Femur (tissue), 1 donor: Measurements from ENCODE around the gene MBTPS1.

Experiments used
- DNase-seq: peaks from one replicate; pipeline ENCODE4 v3.0.0-alpha.2; 2017

MBTPS1 gene

GRCh38 chr16:84095466-84095865 is 21.3 kb downstream of the MBTPS1 start:
- no peak for DNase-seq

- DNase-seq, result no peak
Observed at GRCh38 chr16:84093879-84094270, 22.9 kb downstream of the MBTPS1 start.

- DNase-seq, result no peak
Observed at GRCh38 chr16:84093120-84093878, 23.4 kb downstream of the MBTPS1 start.

GRCh38 chr16:84091460-84091859 is 25.3 kb downstream of the MBTPS1 start:
- no peak for DNase-seq

GRCh38 chr16:84090211-84090610 is 26.5 kb downstream of the MBTPS1 start:
- no peak for DNase-seq

DNA sequence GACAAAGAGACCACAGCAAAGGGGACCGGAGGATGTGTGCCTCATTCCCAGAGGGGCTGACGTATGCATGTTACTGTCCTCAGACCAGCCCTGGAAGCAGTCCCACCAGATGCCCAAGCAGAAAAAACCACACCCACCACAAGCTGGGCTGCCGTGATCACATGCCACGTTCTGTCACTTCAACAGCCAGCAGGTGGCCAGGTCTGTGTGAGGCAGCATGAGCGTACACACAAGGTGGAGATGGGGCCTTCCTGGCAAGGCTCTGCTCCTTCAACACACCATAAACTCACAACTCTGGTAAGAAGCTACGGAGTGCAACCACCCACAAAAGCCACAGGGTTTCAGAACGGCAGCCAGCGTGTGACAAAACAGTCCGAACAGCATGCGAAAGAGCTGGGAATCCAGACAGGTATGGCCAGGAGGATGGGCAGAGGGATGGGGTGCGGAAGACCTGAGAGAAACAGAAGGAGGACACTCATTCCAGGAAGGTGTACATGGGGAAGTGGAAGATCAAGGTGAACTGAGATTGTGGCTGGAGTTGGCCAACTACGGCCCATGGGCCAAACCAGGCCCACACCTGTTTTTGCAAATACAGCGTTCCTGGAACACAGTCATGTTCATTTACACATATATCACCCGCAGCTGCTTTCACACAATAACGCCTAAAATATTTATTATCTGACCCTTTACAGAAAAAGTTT is 27.9 kb downstream of the MBTPS1 start:
- DNase-seq, result peak; percentile 47

- no peak for DNase-seq
Observed at GRCh38 chr16:84087466-84088151, 29.1 kb downstream of the MBTPS1 start.

DNA sequence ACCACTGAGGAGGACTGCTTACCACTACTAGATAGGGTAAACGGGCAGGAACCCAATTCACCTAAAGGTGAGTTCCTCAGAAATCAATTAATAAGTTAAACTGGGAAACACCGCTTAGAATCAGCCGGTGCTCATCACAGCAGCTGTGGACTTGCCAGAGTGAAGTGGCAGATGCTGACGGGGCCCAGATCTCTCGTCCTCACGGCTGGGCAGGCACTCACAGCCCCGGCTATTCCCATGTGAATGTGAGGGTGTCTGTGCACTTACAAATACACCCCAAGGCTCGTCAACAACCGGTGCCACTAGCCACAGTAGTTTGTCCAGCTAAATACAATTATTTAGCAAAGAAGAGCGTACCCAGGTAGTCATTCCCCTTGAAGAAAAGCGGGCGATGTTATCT is 29.7 kb downstream of the MBTPS1 start:
- no peak for DNase-seq

DNA sequence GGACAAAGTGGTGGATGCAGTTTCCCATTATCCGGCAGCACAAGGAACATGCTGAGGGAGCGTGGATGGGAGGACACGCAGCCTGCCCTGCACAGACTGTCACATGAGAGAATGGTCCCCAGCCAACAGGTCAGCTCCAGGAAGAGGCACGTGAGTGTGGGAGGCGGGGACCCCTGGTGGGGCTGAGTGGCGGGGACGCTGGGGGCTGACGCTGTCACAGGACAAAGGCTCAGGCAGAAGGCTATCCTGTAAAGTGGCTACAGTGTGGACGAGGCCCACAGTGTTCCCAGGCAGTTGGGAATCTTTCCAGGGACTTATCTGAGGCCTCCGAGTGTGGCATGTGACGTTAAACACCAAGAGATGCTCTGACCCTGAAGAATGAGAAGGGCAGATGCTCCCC is 30.4 kb downstream of the MBTPS1 start:
- DNase-seq, result no peak

DNA sequence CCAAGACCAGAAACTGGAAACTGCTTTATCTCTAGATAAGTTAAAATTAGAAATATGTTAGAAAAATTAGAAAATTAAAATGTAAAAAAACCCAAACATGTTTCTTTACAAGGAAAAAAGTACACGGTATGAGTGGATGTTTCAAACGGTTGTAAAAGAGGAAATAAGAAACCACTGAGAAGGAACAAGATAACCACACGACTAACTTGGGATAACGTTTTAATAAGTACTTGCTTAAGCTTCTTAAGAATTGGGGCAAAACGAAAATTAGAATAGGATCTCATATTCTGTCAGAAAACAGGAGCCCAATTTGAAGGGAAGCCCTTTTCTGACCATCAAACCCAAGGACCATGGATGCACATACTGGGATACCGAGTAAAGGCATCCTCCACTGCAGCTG is 31.0 kb downstream of the MBTPS1 start:
- DNase-seq, result no peak

GRCh38 chr16:84085271-84085667 is 31.5 kb downstream of the MBTPS1 start:
- DNase-seq, result no peak

GRCh38 chr16:84084570-84085270 is 32.0 kb downstream of the MBTPS1 start:
- peak; percentile 41 for DNase-seq

- no peak for DNase-seq
Observed at GRCh38 chr16:84082835-84083569, 33.7 kb downstream of the MBTPS1 start.

DNA sequence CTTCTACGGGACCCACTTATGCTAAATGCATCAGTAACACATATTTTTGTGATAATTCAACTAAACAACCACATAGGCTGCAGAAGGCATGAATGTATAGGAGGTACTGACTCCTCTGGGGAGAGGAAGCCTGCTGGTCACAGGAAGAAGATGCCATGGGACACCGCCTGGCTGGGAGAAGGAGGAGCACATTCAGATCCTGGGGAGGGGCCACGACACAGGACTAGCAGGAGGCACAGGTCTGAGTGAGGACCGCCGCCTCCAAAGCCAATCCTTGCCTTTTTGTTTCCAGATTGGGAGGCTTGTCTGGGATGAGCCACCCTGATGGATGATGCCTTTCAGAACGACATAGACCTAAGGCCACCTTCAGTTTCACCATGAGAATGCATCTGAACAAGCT is 34.6 kb downstream of the MBTPS1 start:
- DNase-seq, result no peak

GRCh38 chr16:84081446-84081989 is 35.2 kb downstream of the MBTPS1 start:
- no peak for DNase-seq

DNA sequence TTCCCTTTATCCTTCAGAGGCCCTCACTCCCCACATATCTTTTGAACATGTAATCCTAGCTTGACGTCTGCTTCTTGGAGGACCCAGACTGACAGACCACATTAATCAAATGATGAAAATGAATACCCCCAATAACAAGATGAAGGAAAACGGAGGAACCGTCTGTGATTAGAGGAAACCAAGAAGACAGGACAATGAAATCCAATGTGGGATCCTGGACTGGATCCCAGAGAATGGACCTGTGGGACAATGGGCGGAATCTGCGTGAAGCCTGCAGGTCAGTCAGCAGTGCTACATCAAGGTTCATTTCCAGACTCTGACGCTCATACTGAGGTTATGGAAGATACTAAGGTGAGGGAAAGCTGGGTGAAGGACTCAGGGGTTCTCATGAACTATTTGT is 35.9 kb downstream of the MBTPS1 start:
- DNase-seq, result no peak

GRCh38 chr16:84080378-84080777 is 36.4 kb downstream of the MBTPS1 start:
- DNase-seq, result no peak

DNA sequence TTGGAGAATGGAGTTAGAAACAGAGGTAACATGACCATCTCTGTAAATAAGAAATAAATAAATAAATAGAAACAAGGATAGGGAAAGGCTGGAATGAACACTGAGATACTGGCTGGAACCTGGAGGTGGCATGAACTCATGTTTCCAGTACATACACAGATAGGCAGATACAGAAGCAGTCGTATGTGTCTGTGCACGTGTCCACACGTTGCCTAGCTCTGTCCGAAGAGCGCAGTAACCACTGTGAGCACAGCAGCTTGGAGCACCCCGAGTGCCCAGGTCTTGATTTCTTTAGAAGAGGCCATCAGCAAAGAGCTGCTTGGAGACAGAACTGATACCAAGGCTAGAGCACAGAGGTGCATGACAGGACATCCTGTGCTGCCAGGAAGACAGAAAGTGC is 37.1 kb downstream of the MBTPS1 start:
- DNase-seq, result no peak

DNA sequence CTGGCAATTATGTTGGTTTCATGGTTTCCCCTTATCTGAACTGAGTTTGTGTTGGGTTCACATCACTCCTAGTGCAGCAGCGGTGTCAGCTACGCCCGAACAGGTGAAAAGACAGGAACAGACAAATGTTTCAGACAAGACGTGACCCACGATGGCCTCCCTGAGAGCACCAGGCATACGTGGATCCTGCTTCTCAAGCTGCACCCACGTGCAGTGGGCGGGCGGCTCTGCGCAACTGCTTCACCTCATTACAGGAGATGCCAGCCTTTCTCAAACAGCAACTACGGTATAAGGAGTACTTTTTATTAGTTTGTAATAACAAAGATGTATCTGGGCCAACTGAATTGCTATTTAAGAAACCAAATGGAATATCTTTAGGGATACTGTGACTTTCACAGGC is 41.4 kb downstream of the MBTPS1 start:
- DNase-seq, result no peak

- DNase-seq, result no peak
Observed at GRCh38 chr16:84074721-84075120, 42.0 kb downstream of the MBTPS1 start.

GRCh38 chr16:84072014-84072413 is 44.7 kb downstream of the MBTPS1 start:
- DNase-seq, result no peak

DNA sequence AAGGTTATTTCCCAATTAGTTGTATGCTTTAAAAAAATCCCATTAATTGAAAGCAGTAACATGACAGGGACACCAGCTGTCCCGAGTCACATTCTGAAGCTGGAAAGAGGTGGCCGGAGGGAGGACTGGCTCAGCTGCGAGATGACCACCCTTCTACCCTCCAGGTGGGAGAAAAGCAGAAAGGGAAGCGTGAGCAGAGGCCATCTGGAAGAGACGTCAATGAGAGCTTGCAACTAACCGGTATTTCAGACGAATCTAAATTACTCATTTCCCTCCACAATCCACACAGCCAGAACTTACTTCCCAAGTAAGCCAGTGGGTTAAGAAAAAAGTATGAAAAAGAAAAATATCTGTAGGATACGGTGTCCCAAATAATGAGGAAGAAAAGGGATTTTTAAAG is 45.6 kb downstream of the MBTPS1 start:
- DNase-seq, result no peak
